Neural crest cell (in vitro differentiated cells): Measurements from ENCODE around the gene CTSE. TPM values are rescaled to one million over a fixed set of nuclear protein-coding genes. Genes with fewer than 3 reads are reported as not detected.

Source experiments
- DNase-seq: peaks from one replicate; pipeline ENCODE4 v3.0.0; 2021; ENCODE audit warnings: low read depth, mixed read lengths, low spot score
- H3K27ac Mint-ChIP-seq: one replicate; pipeline ENCODE4 v1.8.0; 2021; ENCODE audit warnings: mild to moderate bottlenecking, mixed read lengths; ENCODE audit not compliant: unreplicated experiment
- H3K27me3 Mint-ChIP-seq: 2 replicates; pipeline ENCODE4 v1.8.0; 2021; ENCODE audit warnings: low read depth, mild to moderate bottlenecking, mixed read lengths
- H3K36me3 Mint-ChIP-seq: 2 replicates; pipeline ENCODE4 v1.8.0; 2021; ENCODE audit warnings: low read depth, mild to moderate bottlenecking, mixed read lengths
- H3K4me1 Mint-ChIP-seq: 2 replicates; pipeline ENCODE4 v1.8.0; 2021; ENCODE audit warnings: mixed read lengths
- H3K4me3 Mint-ChIP-seq: one replicate; pipeline ENCODE4 v1.8.0; 2021; ENCODE audit warnings: mild to moderate bottlenecking, mixed read lengths
- H3K9me3 Mint-ChIP-seq: 2 replicates; pipeline ENCODE4 v1.8.0; 2021; ENCODE audit warnings: mixed read lengths
- CTCF ChIP-seq: fragments of 200-600 bp; sonication (generic); conservative IDR thresholded peaks from 2 replicates; pipeline ENCODE4 v1.5.0; 2021; ENCODE audit warnings: antibody characterized with exemption, mild to moderate bottlenecking
- total RNA-seq: library from RNA; stranded (reverse); gene quantifications from 2 replicates; pipeline ENCODE4 v1.2.1, GENCODE V29; 2021

The CTSE gene
- total RNA-seq, 1 donor from 2014 or later: not detected

GRCh38 chr1:205989786-205990185 is 33.9 kb downstream of the CTSE start:
- H3K4me3 Mint-ChIP-seq: no peak overlapping the region
- no peaks in the 10 kb centered on the region for H3K27me3 Mint-ChIP-seq
- DNase-seq: no peak
- H3K4me1 Mint-ChIP-seq: peaks cover 28% of the 10 kb centered on the region
- no peak overlapping the region for H3K27ac Mint-ChIP-seq
- no peak for TF ChIP-seq CTCF
- H3K9me3 Mint-ChIP-seq: peaks cover 9% of the 10 kb centered on the region
- H3K36me3 Mint-ChIP-seq: peaks cover 11% of the 10 kb centered on the region

DNA sequence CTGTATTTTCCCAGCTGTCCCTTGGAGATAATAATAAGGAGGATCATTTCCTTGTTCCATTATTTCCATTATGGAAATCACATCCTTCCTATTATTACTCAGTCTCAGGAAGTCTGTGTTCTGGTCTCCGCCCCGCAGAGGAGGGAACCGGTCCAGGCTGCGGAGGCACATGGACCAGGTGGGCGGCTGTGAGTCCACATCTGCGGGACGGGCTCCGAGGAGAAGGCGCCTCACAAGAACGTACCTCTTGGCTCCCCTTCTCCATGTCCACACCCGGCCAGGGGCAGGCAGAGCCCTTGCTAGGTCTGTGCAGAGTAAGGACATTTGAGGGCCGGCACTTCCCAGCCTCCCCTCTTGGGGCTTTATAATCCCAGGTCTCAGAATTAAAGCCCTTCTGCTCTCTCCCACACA is 35.1 kb downstream of the CTSE start:
- TF ChIP-seq CTCF: no peak
- no peak overlapping the region for H3K27ac Mint-ChIP-seq
- H3K4me1 Mint-ChIP-seq: peaks cover 24% of the 10 kb centered on the region
- H3K27me3 Mint-ChIP-seq: no peaks in the 10 kb centered on the region
- H3K9me3 Mint-ChIP-seq: peaks cover 9% of the 10 kb centered on the region
- DNase-seq: no peak
- peaks cover 11% of the 10 kb centered on the region for H3K36me3 Mint-ChIP-seq
- no peak overlapping the region for H3K4me3 Mint-ChIP-seq

GRCh38 chr1:205986861-205987260 is 36.8 kb downstream of the CTSE start:
- TF ChIP-seq CTCF: no peak
- H3K27me3 Mint-ChIP-seq: no peaks in the 10 kb centered on the region

DNA sequence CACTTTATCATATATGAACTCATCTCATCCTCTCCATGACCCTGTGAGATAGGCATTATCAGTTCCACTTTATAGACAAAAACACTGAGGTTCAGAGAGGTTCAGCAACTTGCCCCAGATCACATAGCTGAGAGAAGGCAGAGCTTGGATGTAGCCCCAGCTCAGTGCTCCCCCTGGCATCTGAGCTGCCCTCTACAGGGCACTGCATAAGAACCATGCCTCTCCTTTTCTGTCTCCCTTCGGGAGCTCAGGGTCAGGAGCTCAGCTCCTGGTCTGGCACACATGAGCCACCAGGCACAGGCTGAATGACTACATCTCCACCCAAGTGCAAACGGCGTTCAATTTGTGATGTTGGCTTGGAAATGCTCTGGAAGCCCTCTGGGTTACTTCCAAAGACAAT is 37.4 kb downstream of the CTSE start:
- Mint-ChIP-seq H3K9me3 (peaks cover 3% of the 10 kb centered on the region), H3K4me1 (peaks cover 15% of the 10 kb centered on the region), H3K36me3 (peaks cover 6% of the 10 kb centered on the region), H3K27me3 (no peaks in the 10 kb centered on the region), H3K27ac (no peak overlapping the region), H3K4me3 (no peak overlapping the region)
- no peak for DNase-seq
- TF ChIP-seq CTCF: no peak

More at GRCh38 chr1:205986861-205987260, 36.8 kb downstream of the CTSE start:
- H3K4me3 Mint-ChIP-seq: no peak overlapping the region
- H3K27ac Mint-ChIP-seq: no peak overlapping the region
- H3K4me1 Mint-ChIP-seq: peaks cover 19% of the 10 kb centered on the region
- DNase-seq: no peak
- H3K36me3 Mint-ChIP-seq: peaks cover 9% of the 10 kb centered on the region
- peaks cover 3% of the 10 kb centered on the region for H3K9me3 Mint-ChIP-seq

GRCh38 chr1:205985330-205986005 is 38.2 kb downstream of the CTSE start:
- Mint-ChIP-seq H3K27ac (no peak overlapping the region), H3K27me3 (no peaks in the 10 kb centered on the region), H3K36me3 (peaks cover 6% of the 10 kb centered on the region), H3K4me1 (peaks cover 15% of the 10 kb centered on the region), H3K4me3 (no peak overlapping the region), H3K9me3 (peaks cover 3% of the 10 kb centered on the region)
- DNase-seq: no peak
- TF ChIP-seq CTCF: no peak
